HG03571 (cell line): Measurements from ENCODE around the gene C8A.

ENCODE experiments used
- ATAC-seq: cut with Tn5 transposase; IDR thresholded peaks from one replicate; pipeline ENCODE4 v1.9.1; 2021; ENCODE audit not compliant: unreplicated experiment

The C8A gene

GRCh38 chr1:56837244-56837939 is 17.2 kb upstream of the C8A start:
- no peak for ATAC-seq

DNA sequence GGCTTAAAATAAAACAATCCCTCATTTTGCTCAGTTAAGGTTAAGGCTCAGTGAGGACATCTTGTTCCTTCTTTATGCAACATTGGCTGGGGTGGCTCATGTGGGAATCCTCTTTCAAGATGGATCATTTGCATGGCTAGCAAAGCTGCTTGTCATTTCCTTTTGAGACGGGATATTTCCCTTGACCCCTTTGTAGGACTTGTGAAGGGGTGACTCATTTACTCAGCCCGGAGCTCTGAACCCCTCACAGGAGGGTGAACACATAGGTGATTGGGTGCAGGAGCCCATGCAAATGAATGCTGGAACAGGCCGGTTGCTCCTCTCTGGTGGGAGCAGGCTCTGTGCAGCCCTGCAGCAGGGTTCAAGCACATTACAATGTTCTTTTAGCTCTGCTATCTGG is 15.8 kb upstream of the C8A start:
- no peak for ATAC-seq

GRCh38 chr1:56843544-56843943 is 11.1 kb upstream of the C8A start:
- ATAC-seq, result no peak

DNA sequence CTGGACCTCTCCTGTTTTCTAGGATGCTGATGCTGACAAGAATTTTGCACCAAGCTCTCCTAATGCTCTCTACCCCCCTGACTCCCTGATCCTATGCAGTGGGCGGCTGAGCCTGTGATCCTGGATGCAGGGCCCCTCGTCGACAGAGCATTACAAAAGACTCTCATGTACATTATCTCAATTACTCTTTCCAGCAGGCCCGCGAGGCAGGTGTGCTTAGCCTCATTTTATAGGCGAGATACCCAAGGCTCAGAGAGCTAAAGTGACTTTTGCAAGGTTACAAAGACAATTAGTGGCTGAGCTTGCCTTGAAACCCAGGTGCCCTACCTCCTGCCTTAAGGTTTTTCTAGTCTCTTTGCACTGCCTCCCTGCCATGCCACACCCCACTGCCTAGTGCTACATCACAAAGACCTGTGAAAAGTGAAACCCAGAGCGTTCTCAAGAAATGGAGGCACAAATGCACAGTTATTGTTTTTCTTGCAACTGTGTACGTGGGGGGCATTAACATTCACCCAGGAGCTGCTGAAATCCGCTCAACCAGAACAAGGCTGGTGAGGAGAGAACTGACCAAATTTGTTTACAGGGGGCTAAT is 10.0 kb upstream of the C8A start:
- ATAC-seq, result no peak

- ATAC-seq, result no peak
Observed at GRCh38 chr1:56845343-56845742, 9.3 kb upstream of the C8A start.

- ATAC-seq, result no peak
Observed at GRCh38 chr1:56849750-56850149, 4.8 kb upstream of the C8A start.

DNA sequence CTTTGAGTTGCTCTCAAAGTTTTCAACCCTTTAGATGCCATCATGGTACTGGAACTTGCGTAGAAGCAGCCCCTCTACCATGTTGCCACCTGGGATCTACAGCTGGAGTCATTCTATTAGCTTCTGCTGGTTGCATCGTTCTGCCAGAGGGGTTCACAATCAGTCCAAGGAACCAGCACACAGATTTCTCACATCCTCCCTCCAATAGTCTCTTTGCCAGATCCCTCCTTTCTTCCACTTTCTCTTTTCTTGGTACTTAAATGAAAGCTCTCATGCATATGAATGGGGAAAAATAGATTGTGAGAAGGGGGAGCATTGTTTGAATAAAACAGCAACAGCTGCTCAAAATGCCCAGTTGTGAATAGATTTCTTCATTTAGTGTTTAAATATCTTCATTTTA is 4.2 kb upstream of the C8A start:
- ATAC-seq, result no peak

- ATAC-seq, result no peak
Observed at GRCh38 chr1:56850922-56851321, 3.7 kb upstream of the C8A start.

DNA sequence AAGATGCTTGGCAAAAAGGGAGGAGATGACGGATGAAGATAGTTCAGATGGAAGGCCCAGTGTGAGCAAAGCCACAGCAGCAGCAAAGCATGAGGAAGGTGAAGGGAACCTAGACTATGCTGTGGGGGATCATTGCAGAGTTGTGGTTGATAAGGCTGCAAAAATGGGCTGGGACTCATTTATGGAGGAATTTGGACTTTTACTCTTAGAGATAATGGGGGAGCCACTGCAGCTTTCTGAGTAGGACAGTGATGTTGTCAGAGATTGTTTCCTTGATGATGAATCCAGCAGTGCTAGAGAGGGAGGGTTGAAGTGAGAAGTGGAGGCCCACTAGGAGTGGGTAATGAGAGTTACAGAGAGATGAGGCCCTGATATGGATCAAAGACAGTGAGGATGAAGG is 2.1 kb upstream of the C8A start:
- no peak for ATAC-seq

DNA sequence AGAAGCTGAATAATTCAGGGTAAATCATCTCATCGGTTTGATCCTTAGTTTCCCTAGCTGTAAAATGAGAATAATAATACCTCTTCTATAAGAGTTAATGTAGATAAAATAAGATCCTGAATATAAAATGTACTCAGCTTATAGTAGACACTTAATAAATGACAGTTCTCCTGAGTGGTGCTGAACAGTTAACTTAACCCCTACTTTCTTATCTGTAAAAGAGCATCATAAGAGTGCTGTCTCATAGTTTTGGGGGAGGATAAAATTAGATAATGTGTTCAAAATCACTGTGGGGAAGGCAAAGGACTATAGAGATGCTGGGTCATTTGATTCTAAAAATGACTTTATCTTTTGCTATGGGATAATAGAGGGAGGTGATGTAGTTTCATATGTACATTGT is 593 bp downstream of the C8A start:
- ATAC-seq, result no peak

DNA sequence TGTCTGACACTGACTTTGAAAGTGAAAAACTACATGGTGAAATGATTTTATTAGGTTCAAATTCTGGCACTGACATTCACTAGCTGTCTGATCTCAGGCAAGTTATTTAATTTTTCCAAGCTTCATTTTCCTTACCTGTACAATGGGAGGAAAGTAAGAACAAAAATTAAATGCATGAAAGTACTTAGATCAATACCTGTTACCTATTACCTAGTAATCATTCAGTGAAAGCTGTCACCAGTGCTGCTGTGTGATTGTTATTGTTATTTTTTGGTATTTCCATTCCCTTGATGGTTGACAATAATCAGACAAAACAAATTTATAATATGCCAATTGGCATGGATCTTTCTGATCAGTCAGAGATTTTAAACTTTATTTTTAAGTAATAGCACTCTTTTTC is 1.6 kb downstream of the C8A start:
- ATAC-seq, result no peak

DNA sequence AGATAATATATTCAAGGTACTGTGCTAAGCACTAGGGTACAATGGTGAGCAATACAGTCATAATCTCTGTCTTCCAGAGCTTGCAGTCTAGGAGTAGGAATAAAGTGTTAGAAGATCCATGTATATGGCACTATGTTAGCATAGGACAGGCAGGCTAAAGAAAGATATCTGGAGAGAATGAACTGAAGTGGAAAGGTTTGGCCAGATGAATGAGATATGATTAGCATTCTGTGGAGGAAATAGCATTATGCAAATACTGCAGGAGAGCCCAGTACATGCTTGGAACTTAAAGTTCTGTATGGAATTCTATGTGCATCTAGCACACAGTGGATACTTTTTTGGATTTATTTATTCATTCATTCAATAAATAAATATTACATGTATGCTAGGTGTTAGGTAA is 4.7 kb downstream of the C8A start:
- no peak for ATAC-seq

DNA sequence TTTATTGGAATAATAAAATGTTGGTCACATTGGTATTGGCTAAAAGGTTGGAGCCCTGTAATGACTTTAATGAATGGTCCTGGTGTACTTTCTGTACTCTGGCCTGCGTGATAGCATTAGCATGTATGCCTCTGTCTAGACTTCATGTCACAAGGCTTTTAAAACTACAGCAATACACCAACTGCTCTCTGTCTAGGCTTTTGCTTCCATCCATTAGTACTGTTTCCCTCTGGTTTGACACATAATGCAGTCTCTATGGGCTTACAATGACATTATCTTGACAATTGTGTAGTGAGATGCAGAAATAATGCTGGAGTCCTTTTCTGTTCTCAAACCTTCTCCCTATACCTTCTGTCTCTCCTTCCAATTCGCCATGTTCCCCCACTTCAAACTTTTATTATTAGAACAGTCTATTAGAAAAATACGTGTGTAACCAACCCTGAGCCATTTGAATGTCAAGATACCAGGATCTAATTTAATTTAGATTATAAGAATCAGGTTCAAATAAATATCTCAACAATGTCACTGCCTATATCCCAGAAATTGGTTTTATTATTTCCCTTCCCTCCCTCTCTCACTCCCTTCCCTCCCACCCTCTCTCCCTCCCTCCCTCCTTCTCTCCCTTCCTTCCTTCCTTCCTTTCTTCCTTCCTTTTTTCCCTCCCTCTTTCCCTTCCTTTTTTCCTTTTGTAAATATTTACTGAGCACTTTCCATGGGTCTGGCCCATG is 8.8 kb downstream of the C8A start:
- no peak for ATAC-seq

DNA sequence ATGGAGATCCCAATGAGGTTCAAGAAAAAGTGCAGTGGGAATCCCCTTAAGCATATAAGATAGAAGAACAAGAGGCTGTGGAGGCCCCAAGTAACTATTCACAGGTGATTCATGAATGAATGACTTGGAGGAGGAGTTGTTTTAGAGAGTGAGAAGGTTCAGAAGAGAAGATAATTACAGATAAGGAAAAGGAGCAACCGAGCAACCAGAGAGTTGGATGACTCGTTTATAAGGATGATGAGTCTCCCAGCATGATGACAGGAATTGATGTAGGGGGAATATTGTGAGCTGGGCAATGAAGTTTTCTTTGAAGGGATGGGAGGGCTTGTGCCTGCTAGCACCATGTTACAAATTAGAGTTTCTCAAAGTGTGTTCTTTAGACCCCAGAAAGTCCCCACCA is 9.8 kb downstream of the C8A start:
- no peak for ATAC-seq

DNA sequence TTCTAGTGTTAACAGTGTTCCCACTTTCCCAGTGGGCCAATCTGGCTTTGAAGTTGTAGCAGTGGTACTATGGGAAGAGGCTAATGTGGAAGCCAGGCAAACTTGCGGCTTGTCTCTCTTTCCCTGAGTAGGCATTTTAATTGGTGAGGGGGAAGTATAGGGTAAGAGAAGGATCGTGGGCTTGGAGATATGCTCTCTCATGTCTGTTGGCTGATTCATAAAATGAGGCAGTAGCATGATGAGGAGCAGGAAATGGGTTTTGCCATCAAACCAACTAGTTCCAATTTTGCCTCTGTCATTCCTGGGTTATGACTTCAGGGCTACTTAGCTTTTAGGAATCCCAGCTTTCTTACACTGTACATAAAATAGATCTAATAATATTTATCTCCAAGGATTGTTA is 12.1 kb downstream of the C8A start:
- no peak for ATAC-seq

DNA sequence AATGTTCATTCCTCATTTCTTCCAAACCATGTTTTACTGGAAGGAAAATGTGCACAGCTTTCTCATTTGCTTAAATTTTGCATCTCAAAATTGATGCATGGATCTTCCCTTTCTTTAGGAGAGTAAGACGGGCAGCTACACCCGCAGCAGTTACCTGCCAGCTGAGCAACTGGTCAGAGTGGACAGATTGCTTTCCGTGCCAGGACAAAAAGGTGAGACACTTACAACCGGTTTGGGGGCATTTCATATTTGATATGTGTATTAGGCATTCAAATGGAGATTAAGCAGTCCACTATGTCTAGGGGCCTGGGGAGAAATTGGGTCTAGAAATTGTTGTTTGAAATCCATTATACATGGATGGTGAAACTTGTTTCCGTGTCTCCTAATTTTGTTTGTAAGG is 12.9 kb downstream of the C8A start:
- ATAC-seq, result no peak

DNA sequence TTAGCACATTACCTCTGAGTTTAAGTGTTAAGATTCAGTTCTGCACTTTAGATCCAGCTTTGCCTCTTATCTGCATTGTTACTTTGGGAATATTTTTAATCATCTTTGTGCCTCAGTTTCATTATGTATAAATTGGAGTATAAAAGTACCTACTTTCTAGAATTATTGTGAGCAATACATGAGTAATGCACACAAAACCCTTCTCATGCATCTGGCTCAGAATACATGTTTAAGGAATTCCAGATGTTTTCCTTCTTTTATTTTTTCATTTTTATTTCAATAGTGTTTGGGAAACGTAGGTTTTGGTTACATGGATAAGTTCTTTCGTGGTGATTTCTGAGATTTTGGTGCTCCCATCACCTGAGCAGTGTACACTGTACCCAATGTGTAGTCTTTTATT is 14.2 kb downstream of the C8A start:
- ATAC-seq, result no peak

DNA sequence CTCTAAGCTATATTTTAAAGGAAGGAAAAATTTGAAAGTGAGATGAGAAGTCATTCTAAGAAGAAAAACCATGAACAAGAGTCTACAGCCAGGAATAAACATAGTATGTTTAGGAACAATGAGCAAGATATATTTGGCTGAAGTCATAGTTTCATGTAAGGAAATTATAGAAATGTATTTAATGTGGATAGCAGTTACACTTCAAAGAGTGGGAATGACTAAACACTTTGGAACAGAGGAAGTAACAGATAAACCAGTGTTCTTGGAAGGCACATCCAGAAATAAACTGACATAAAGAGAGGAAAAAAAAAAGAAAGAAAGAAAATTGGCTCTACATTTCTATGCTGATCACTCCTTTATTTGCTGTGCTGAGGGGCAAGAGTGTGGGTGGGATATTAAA is 18.0 kb downstream of the C8A start:
- ATAC-seq, result no peak

DNA sequence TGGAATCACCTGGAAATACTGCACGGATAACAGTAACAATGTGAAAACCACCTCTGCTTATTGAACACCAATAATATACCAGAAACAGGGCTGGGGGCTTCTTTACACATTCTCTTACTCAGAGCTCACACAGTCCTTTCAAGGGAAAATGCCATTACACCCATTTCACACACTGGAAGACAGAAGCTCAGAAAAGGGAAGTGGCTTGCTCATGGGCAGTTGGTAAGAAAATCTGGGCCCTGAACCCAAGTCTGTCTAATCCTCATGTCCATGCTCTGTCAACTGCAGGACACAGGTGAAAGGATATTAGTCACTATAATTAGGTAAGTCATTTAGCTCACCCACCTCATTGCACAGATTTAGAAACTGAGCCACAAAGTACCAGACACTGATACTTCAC is 18.6 kb downstream of the C8A start:
- no peak for ATAC-seq

GRCh38 chr1:56874689-56875088 is 20.1 kb downstream of the C8A start:
- no peak for ATAC-seq

GRCh38 chr1:56877973-56878372 is 23.4 kb downstream of the C8A start:
- no peak for ATAC-seq

- no peak for ATAC-seq
Observed at GRCh38 chr1:56880774-56881173, 26.2 kb downstream of the C8A start.

DNA sequence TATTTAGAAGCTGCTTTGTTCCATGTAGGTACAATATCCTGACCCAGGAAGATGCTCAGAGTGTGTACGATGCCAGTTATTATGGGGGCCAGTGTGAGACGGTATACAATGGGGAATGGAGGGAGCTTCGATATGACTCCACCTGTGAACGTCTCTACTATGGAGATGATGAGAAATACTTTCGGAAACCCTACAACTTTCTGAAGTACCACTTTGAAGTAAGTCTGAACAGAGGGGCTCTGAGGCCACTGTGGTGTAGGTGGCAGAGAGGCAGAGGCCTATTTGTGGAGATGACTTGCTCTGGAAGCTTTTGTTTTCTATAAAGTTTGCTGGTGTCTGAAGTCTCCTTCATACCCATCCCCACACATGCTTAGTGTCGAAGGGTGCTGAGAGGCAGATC is 26.8 kb downstream of the C8A start:
- no peak for ATAC-seq
